B cell (primary cell): Measurements from ENCODE around the gene RAD23A. TPM values are rescaled to one million over a fixed set of nuclear protein-coding genes. Genes with fewer than 3 reads are reported as not detected.

Experiments used
- ATAC-seq: fragments of 200-7000 bp; cut with Tn5 transposase; one replicate; pipeline ENCODE4 v1.10.0; 2021; ENCODE audit warnings: low read depth, mild to moderate bottlenecking, moderate number of reproducible peaks, moderate library complexity
- CTCF ChIA-PET: fragments of 350-600 bp; sonication (Branson Sonifier 250); formaldehyde crosslinking; loops from one replicate; lab custom pipeline; 2021; ENCODE audit warnings: antibody characterized with exemption, inconsistent platforms; lab: Charles Lee
- POLR2A ChIA-PET: fragments of 350-600 bp; sonication (Branson Sonifier 250); formaldehyde crosslinking; loops from one replicate; lab custom pipeline; 2021; ENCODE audit warnings: antibody characterized with exemption; lab: Charles Lee
- DNase-seq: peaks from one replicate; pipeline ENCODE4 v3.0.0; 2013
- H2AFZ ChIP-seq: 2 replicates; pipeline ENCODE4 v1.6.1; 2012; ENCODE audit warnings: mild to moderate bottlenecking, low read depth, low read length; ENCODE audit not compliant: insufficient read depth, poor library complexity, severe bottlenecking
- H3K27ac ChIP-seq, 2 donors: 1 replicate in 1 of 2; 2 replicates in 1 of 2; pipeline ENCODE4 v1.5.1; 2012 to 2013; ENCODE audit warnings: low read length in 2 of 2, mild to moderate bottlenecking in 2 of 2, moderate library complexity in 1 of 2
- H3K27me3 ChIP-seq, 4 experiments: fragments of 200-600 bp in 1 of 4; sonication (generic) in 1 of 4; replicated peaks in 1 of 4; 1 replicate in 2 of 4; 2 replicates in 2 of 4; pipeline versions ENCODE4 v1.6.1 to v1.7.0; 2013 to 2016; ENCODE audit warnings: low read length in 3 of 4, mild to moderate bottlenecking in 2 of 4, mixed read lengths in 1 of 4, moderate library complexity in 1 of 4; ENCODE audit not compliant: insufficient read depth in 4 of 4, control insufficient read depth in 3 of 4; ENCODE audit errors: control extremely low read depth in 1 of 4
- H3K36me3 ChIP-seq, 2 experiments: replicated peaks in 1 of 2; 1 replicate in 1 of 2; 2 replicates in 1 of 2; pipeline versions ENCODE4 v1.6.1 to v1.7.1; 2013; ENCODE audit warnings: low read length in 1 of 2; ENCODE audit not compliant: insufficient read depth in 2 of 2, control insufficient read depth in 1 of 2; ENCODE audit errors: control extremely low read depth in 1 of 2, extremely low read depth in 1 of 2
- H3K4me1 ChIP-seq, 2 donors: fragments of 200-600 bp in 1 of 2; sonication (generic) in 1 of 2; 1 replicate in 1 of 2; 2 replicates in 1 of 2; pipeline versions ENCODE4 v1.5.1 to v1.6.1; 2013 to 2017; ENCODE audit warnings: low read length in 2 of 2; ENCODE audit not compliant: control insufficient read depth in 2 of 2, insufficient read depth in 2 of 2
- H3K4me2 ChIP-seq: replicated peaks from 2 replicates; pipeline ENCODE3; 2012; ENCODE audit warnings: mild to moderate bottlenecking, low read depth, low read length; ENCODE audit not compliant: poor library complexity, severe bottlenecking
- H3K4me3 ChIP-seq, 5 experiments: fragments of 200-600 bp in 1 of 5; sonication (generic) in 1 of 5; 1 replicate in 3 of 5; 2 replicates in 2 of 5; pipeline versions ENCODE4 v1.5.1 to v1.7.0; 2011 to 2016; ENCODE audit warnings: low read length in 4 of 5, mild to moderate bottlenecking in 4 of 5, low read depth in 2 of 5, control low read depth in 1 of 5, moderate library complexity in 1 of 5; ENCODE audit not compliant: insufficient read depth in 1 of 5; ENCODE audit errors: control extremely low read depth in 1 of 5, extremely low read depth in 1 of 5
- H3K79me2 ChIP-seq: fragments of 200-600 bp; sonication (generic); one replicate; pipeline ENCODE4 v1.6.0; 2016; ENCODE audit warnings: low read length; ENCODE audit not compliant: control insufficient read depth, insufficient read depth
- H3K9ac ChIP-seq: fragments of 200-600 bp; sonication (generic); 2 replicates; pipeline ENCODE4 v1.6.1; 2017; ENCODE audit warnings: mild to moderate bottlenecking, low read length, moderate library complexity
- H3K9me3 ChIP-seq, 3 donors: one replicate each; pipeline versions ENCODE4 v1.6.1 to v1.7.1; 2013; ENCODE audit warnings: low read length in 2 of 3; ENCODE audit not compliant: control insufficient read depth in 2 of 3, insufficient read depth in 1 of 3; ENCODE audit errors: control extremely low read depth in 1 of 3
- H4K20me1 ChIP-seq: 2 replicates; pipeline ENCODE4 v1.6.0; 2012; ENCODE audit warnings: mild to moderate bottlenecking, low read length; ENCODE audit not compliant: insufficient read depth, control insufficient read depth, poor library complexity, severe bottlenecking
- H3K27ac Mint-ChIP-seq: one replicate; pipeline ENCODE4 v1.8.0; 2021; ENCODE audit warnings: mixed read lengths
- H3K27me3 Mint-ChIP-seq: one replicate; pipeline ENCODE4 v1.8.0; 2021; ENCODE audit warnings: mixed read lengths
- H3K4me1 Mint-ChIP-seq: one replicate; pipeline ENCODE4 v1.8.0; 2021; ENCODE audit warnings: mixed read lengths
- H3K4me3 Mint-ChIP-seq: one replicate; pipeline ENCODE4 v1.8.0; 2021; ENCODE audit warnings: mixed read lengths
- H3K9me3 Mint-ChIP-seq: one replicate; pipeline ENCODE4 v1.8.0; 2022; ENCODE audit warnings: mixed read lengths; ENCODE audit not compliant: insufficient read depth
- EZH2 ChIP-seq: IDR thresholded peaks from 2 replicates; pipeline ENCODE4 v1.6.1; 2012; ENCODE audit warnings: borderline replicate concordance, low read depth, mild to moderate bottlenecking, moderate library complexity, low read length; ENCODE audit not compliant: insufficient read depth, poor library complexity, severe bottlenecking
- WGBS: methylation state at CpG from one replicate; pipeline ENCODE4 v1.1.5; 2013; ENCODE audit warnings: missing lambda C conversion rate; ENCODE audit not compliant: insufficient coverage; 5-methylcytosine and 5-hydroxymethylcytosine counted together
- intact Hi-C: fragments of 100-400 bp; cut with micrococcal nuclease; formaldehyde crosslinking; loops from one replicate; pipeline ENCODE4 v1.10.0; 2022
- polyA plus RNA-seq: library from polyadenylated mRNA; depleted of rRNA; stranded (reverse); fragments of >200 nt; gene quantifications from 2 replicates; pipeline ENCODE4 v1.2.3, GENCODE V29; 2012
- total RNA-seq, 2 donors: library from RNA; stranded (reverse); fragments of 120-200 nt in 1 of 2; gene quantifications; 1 replicate in 1 of 2; 2 replicates in 1 of 2; pipeline versions ENCODE4 v1.2.3 to v1.2.4, GENCODE V29; 2013 to 2022
- TF ChIP-seq, protein P1 (sequence below): fragments of 200-600 bp; IDR thresholded peaks from one replicate; pipeline ENCODE4 v1.8.0; 2022; ENCODE audit warnings: antibody characterized with exemption, mild to moderate bottlenecking

RAD23A gene
- total and polyA plus RNA-seq, 2 donors (not counting 1 experiment from before 2014, with no cell fraction given) = 100 to 106 TPM

DNA sequence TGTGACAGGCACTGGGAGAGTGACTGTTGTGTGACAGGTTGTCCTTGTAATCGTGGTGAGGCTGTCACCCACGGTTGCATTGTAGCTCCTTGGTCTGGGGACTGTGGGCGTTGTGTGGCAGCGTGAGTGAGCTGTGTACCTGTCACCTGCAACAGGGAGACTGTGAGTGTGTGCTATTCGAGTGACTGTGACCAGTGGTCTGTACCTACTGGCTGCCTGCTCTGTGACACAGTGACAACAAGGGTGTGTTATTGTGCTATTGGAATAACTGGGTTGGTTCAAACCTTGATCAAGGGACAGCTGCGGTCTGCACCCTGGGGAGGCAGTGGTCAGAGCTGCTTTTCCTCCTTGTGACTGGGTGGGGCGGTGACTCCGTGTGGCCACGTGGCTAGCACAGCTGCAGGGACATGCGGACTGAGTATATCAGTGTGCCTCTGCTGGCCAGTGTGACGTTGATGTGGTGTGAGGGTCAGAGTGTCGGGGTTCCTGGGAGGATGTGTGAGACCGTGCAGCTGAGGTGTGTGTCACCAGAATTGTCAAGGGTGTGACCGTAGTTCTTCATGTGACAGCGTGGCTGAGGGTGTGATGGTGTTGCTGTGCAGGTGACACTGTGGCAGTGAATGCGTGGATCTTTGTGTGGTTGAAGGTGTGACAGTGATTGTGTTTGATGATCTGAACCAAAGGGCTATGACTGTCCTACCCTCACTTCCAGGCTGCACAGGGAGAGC is 39.6 kb downstream of the RAD23A start:
- WGBS = 51% methylated on average over 15 of the region's 16 CpGs
- ATAC-seq = peak; percentile 42
- CTCF ChIA-PET = interaction anchor here (1.3 to 12.5 kb wide), 6 partner anchors 20 to 119 kb away, joined by 3 to 285 read pairs (median 9); no protein-coding TSS in a partner anchor

DNA sequence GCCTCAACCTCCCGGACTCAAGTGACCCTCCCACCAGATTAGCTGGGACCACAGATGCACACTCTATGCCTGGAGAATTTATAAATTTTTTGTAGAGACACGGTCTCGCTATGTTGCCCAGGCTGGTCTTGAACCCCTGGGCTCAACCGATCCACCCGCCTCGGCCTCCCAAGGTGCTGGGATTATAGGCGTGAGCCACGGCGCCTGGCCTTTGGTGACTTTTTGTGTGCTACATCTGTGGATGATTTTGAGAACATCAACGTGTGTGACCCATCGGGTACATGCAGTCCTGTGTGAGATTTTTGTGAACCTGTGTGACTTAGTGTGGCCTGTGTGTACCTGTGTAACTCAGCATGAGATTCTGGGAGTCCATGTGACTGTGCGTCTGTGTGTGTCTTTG is 41.1 kb downstream of the RAD23A start:
- H3K4me1 Mint-ChIP-seq = peaks cover 10% of the 10 kb centered on the region
- Histone ChIP-seq H3K9me3 (no peaks in the 10 kb centered on the region), H3K4me2 (no peak overlapping the region), H3K9ac (no peak overlapping the region), H2AFZ (no peak overlapping the region), H3K36me3 (no peaks in the 10 kb centered on the region), H3K27me3 (peaks cover 0 to 6% (median 2%) of the 10 kb centered on the region in 4 experiments), H4K20me1 (no peaks in the 10 kb centered on the region), H3K4me1 (peaks cover 26 to 32% of the 10 kb centered on the region in 2 donors), H3K79me2 (no peaks in the 10 kb centered on the region), H3K4me3 (no peak overlapping the region), H3K27ac (no peak overlapping the region)
- intact Hi-C loops = no loop called here
- no peaks in the 10 kb centered on the region for H3K9me3 Mint-ChIP-seq
- no peak for ATAC-seq
- peaks cover 4% of the 10 kb centered on the region for H3K27me3 Mint-ChIP-seq
- H3K27ac Mint-ChIP-seq = no peak overlapping the region
- DNase-seq = no peak
- TF ChIP-seq, protein P1, sequence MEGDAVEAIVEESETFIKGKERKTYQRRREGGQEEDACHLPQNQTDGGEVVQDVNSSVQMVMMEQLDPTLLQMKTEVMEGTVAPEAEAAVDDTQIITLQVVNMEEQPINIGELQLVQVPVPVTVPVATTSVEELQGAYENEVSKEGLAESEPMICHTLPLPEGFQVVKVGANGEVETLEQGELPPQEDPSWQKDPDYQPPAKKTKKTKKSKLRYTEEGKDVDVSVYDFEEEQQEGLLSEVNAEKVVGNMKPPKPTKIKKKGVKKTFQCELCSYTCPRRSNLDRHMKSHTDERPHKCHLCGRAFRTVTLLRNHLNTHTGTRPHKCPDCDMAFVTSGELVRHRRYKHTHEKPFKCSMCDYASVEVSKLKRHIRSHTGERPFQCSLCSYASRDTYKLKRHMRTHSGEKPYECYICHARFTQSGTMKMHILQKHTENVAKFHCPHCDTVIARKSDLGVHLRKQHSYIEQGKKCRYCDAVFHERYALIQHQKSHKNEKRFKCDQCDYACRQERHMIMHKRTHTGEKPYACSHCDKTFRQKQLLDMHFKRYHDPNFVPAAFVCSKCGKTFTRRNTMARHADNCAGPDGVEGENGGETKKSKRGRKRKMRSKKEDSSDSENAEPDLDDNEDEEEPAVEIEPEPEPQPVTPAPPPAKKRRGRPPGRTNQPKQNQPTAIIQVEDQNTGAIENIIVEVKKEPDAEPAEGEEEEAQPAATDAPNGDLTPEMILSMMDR = no peak
- no peak for TF ChIP-seq EZH2
- H3K4me3 Mint-ChIP-seq = no peak overlapping the region
- ChIA-PET CTCF (interaction anchor here (2.4 to 12.5 kb wide), 3 partner anchors 22 to 107 kb away, joined by 12 to 285 read pairs (median 59); no protein-coding TSS in a partner anchor), POLR2A (no interaction called here)
- 96% methylated on average over 12 of the region's 12 CpGs for WGBS

More for the DNA sequence above, 39.6 kb downstream of the RAD23A start:
- Mint-ChIP-seq H3K4me3 (peak overlapping the region; percentile 7), H3K27ac (peak overlapping the region; percentile 39), H3K27me3 (peaks cover 4% of the 10 kb centered on the region), H3K4me1 (peaks cover 10% of the 10 kb centered on the region), H3K9me3 (no peaks in the 10 kb centered on the region)
- Histone ChIP-seq H3K4me3 (no peak overlapping the region), H4K20me1 (no peaks in the 10 kb centered on the region), H3K27me3 (peaks cover 0 to 10% (median 2%) of the 10 kb centered on the region in 4 experiments), H3K36me3 (no peaks in the 10 kb centered on the region), H3K4me1 (peaks cover 26 to 37% of the 10 kb centered on the region in 2 donors), H3K4me2 (peak overlapping the region; percentile 91), H3K27ac (no peak overlapping the region), H3K79me2 (no peaks in the 10 kb centered on the region), H3K9me3 (no peaks in the 10 kb centered on the region), H2AFZ (no peak overlapping the region), H3K9ac (no peak overlapping the region)
- TF ChIP-seq, protein P1 = no peak
- TF ChIP-seq EZH2 = no peak
- intact Hi-C loops = no loop called here
- peak; percentile 70 for DNase-seq
- POLR2A ChIA-PET = interaction anchor here (1.3 kb wide), 1 partner anchor 109 kb away, joined by 3 read pairs; no protein-coding TSS in a partner anchor
